H1 (cell line): ENCODE results near the gene RPL21. TPM values are rescaled to one million over a fixed set of nuclear protein-coding genes. Genes with fewer than 3 reads are reported as not detected.
"Not testable (repeated sequence)": the region's sequence is repeated elsewhere in the genome, so short reads cannot be mapped to it uniquely, and the experiment has no call there.

Experiments used
- CTCF ChIA-PET: fragments of 300-600 bp; sonication (Branson Sonifier 250); formaldehyde crosslinking; loops from one replicate; lab custom pipeline; 2021; ENCODE audit not compliant: partially characterized antibody; lab: Charles Lee
- POLR2A ChIA-PET: fragments of 300-600 bp; sonication (Branson Sonifier 250); formaldehyde crosslinking; loops from one replicate; lab custom pipeline; 2021; ENCODE audit warnings: inconsistent platforms; ENCODE audit not compliant: partially characterized antibody; lab: Charles Lee
- DNase-seq, 2 experiments: peaks; one replicate each; pipeline versions ENCODE4 v3.0.0 to v3.0.0-alpha.2; 2010 to 2022; ENCODE audit warnings: low spot score in 2 of 2, low read depth in 1 of 2, mixed read lengths in 1 of 2
- FAIRE-seq: peaks from 2 replicates; lab custom pipeline; 2011; peaks lifted over from hg19 to GRCh38; lab: Jason Lieb, UNC
- H2AFZ ChIP-seq: 2 replicates; pipeline ENCODE4 v1.8.1; 2012; ENCODE audit warnings: low read length, inconsistent platforms
- H2AK5ac ChIP-seq: 2 replicates; pipeline ENCODE4 v1.6.1; 2013; ENCODE audit warnings: low read depth, low read length
- H2BK120ac ChIP-seq: replicated peaks from 2 replicates; pipeline ENCODE3; 2013; ENCODE audit warnings: low read depth, low read length, inconsistent platforms
- H2BK12ac ChIP-seq: 2 replicates; pipeline ENCODE4 v1.6.1; 2013; ENCODE audit warnings: low read depth, low read length
- H2BK15ac ChIP-seq: 2 replicates; pipeline ENCODE4 v1.6.1; 2013; ENCODE audit warnings: low read length
- H2BK20ac ChIP-seq: 2 replicates; pipeline ENCODE4 v1.6.1; 2013; ENCODE audit warnings: low read length
- H2BK5ac ChIP-seq: 2 replicates; pipeline ENCODE4 v1.6.1; 2013; ENCODE audit warnings: low read depth, low read length
- H3K14ac ChIP-seq: 2 replicates; pipeline ENCODE4 v1.6.1; 2013; ENCODE audit warnings: inconsistent platforms; ENCODE audit not compliant: insufficient read length
- H3K18ac ChIP-seq: 2 replicates; pipeline ENCODE4 v1.6.1; 2013; ENCODE audit warnings: low read length; ENCODE audit errors: extremely low read depth
- H3K23ac ChIP-seq: 2 replicates; pipeline ENCODE4 v1.6.1; 2013; ENCODE audit warnings: inconsistent platforms; ENCODE audit not compliant: insufficient read length
- H3K23me2 ChIP-seq: 2 replicates; pipeline ENCODE4 v1.6.1; 2013; ENCODE audit warnings: low read depth, low read length
- H3K27ac ChIP-seq: 2 replicates; pipeline ENCODE4 v1.6.1; 2011; ENCODE audit warnings: low read depth, low read length, inconsistent platforms
- H3K27me3 ChIP-seq, 4 experiments: replicated peaks in 1 of 4; 1 replicate in 1 of 4; 2 replicates in 3 of 4; pipeline versions ENCODE4 v1.6.1 to v1.8.1; 2011 to 2013; ENCODE audit warnings: low read length in 3 of 4, mild to moderate bottlenecking in 3 of 4, inconsistent platforms in 2 of 4, mixed read lengths in 2 of 4, moderate library complexity in 1 of 4; ENCODE audit not compliant: control insufficient read depth in 3 of 4, insufficient read depth in 3 of 4; ENCODE audit errors: extremely low read depth in 1 of 4
- H3K36me3 ChIP-seq, 4 experiments: 2 replicates each; pipeline versions ENCODE4 v1.6.1 to v1.8.1; 2011 to 2013; ENCODE audit warnings: mild to moderate bottlenecking in 4 of 4, low read length in 3 of 4, moderate library complexity in 2 of 4, control low read depth in 1 of 4, inconsistent platforms in 1 of 4; ENCODE audit not compliant: insufficient read depth in 4 of 4, control insufficient read depth in 2 of 4
- H3K4ac ChIP-seq: replicated peaks from 2 replicates; pipeline ENCODE3; 2013; ENCODE audit warnings: low read length, low read depth, mixed read lengths, inconsistent platforms; ENCODE audit not compliant: insufficient read length
- H3K4me1 ChIP-seq, 4 experiments: replicated peaks in 1 of 4; 1 replicate in 1 of 4; 2 replicates in 3 of 4; pipeline versions ENCODE4 v1.6.1 to v1.8.1; 2011 to 2013; ENCODE audit warnings: low read length in 3 of 4, inconsistent platforms in 2 of 4, mixed read lengths in 1 of 4; ENCODE audit not compliant: insufficient read depth in 4 of 4, control insufficient read depth in 3 of 4
- H3K4me2 ChIP-seq, 2 experiments: 2 replicates each; pipeline versions ENCODE4 v1.6.1 to v1.8.1; 2011 to 2013; ENCODE audit warnings: low read depth in 2 of 2, low read length in 2 of 2, control low read depth in 1 of 2, inconsistent platforms in 1 of 2, mild to moderate bottlenecking in 1 of 2; ENCODE audit not compliant: insufficient read depth in 1 of 2
- H3K4me3 ChIP-seq, 4 experiments: fragments of 200-600, 300-600 bp in 1 of 4; sonication (generic), shearing (Covaris generic), sonication (Bioruptor Twin) in 1 of 4; 2 replicates each; pipeline versions ENCODE4 v1.5.1 to v1.8.1; 2011 to 2016; ENCODE audit warnings: low read length in 4 of 4, low read depth in 3 of 4, control low read depth in 2 of 4, inconsistent platforms in 2 of 4, mild to moderate bottlenecking in 2 of 4, mixed read lengths in 1 of 4, moderate library complexity in 1 of 4; ENCODE audit not compliant: insufficient read depth in 2 of 4; ENCODE audit errors: extremely low read depth in 1 of 4
- H3K56ac ChIP-seq: replicated peaks from 2 replicates; pipeline ENCODE3; 2013; ENCODE audit warnings: low read depth, mild to moderate bottlenecking, mixed read lengths, low read length, inconsistent platforms; ENCODE audit not compliant: insufficient read length
- H3K79me1 ChIP-seq: 2 replicates; pipeline ENCODE4 v1.6.1; 2013; ENCODE audit warnings: low read depth, low read length, control low read depth
- H3K79me2 ChIP-seq, 2 experiments: 2 replicates each; pipeline versions ENCODE4 v1.6.1 to v1.8.1; 2012 to 2013; ENCODE audit warnings: low read length in 2 of 2, mild to moderate bottlenecking in 2 of 2, inconsistent platforms in 1 of 2; ENCODE audit not compliant: insufficient read depth in 2 of 2, control insufficient read depth in 1 of 2
- H3K9ac ChIP-seq, 4 experiments: replicated peaks in 1 of 4; 1 replicate in 1 of 4; 2 replicates in 3 of 4; pipeline versions ENCODE4 v1.6.1 to v1.8.1; 2011 to 2013; ENCODE audit warnings: low read depth in 3 of 4, low read length in 3 of 4, control low read depth in 2 of 4, mild to moderate bottlenecking in 2 of 4, moderate library complexity in 2 of 4, inconsistent platforms in 1 of 4; ENCODE audit errors: extremely low read depth in 1 of 4
- H3K9me3 ChIP-seq, 2 experiments: 2 replicates each; pipeline versions ENCODE4 v1.6.1 to v1.8.1; 2012 to 2013; ENCODE audit warnings: mild to moderate bottlenecking in 2 of 2, moderate library complexity in 2 of 2, control low read depth in 1 of 2, inconsistent platforms in 1 of 2, low read depth in 1 of 2, low read length in 1 of 2, mixed read lengths in 1 of 2; ENCODE audit not compliant: insufficient read depth in 2 of 2
- H4K20me1 ChIP-seq, 2 experiments: replicated peaks in 1 of 2; 2 replicates each; pipeline versions ENCODE3 to v1.8.1; 2011 to 2013; ENCODE audit warnings: inconsistent platforms in 2 of 2, low read length in 2 of 2, mild to moderate bottlenecking in 1 of 2; ENCODE audit not compliant: insufficient read depth in 2 of 2, control insufficient read depth in 1 of 2
- H4K5ac ChIP-seq: 2 replicates; pipeline ENCODE4 v1.6.1; 2013; ENCODE audit warnings: low read length, low read depth, mixed read lengths, inconsistent platforms; ENCODE audit not compliant: insufficient read length
- H4K8ac ChIP-seq: 2 replicates; pipeline ENCODE4 v1.8.0; 2013; ENCODE audit warnings: mild to moderate bottlenecking, moderate library complexity, low read length, inconsistent platforms; ENCODE audit not compliant: insufficient read depth; ENCODE audit errors: extremely low read depth
- H4K91ac ChIP-seq: replicated peaks from 2 replicates; pipeline ENCODE3; 2013; ENCODE audit warnings: low read length, mixed read lengths, inconsistent platforms; ENCODE audit not compliant: insufficient read length
- WGBS, 2 experiments: shearing (Covaris generic) in 1 of 2; methylation state at CpG; one replicate each; pipeline versions ENCODE4 v1.1.6 to v1.1.7; 2013 to 2015; ENCODE audit warnings: low lambda C conversion rate in 2 of 2, mixed read lengths in 2 of 2, inconsistent platforms in 1 of 2, low coverage in 1 of 2, missing lambda C conversion rate in 1 of 2; ENCODE audit not compliant: insufficient replicate concordance in 2 of 2, insufficient coverage in 1 of 2, insufficient read length in 1 of 2; ENCODE audit errors: extremely low coverage in 1 of 2, missing lambda C conversion rate in 1 of 2; 5-methylcytosine and 5-hydroxymethylcytosine counted together
- polyA plus RNA-seq, 7 experiments: library from polyadenylated mRNA; depleted of rRNA in 3 of 7; stranded (reverse) in 5 of 7; unstranded in 2 of 7; fragments of >200 nt in 5 of 7; fragments of 200-250 nt in 2 of 7; gene quantifications; 1 replicate in 5 of 7; 2 replicates in 1 of 7; 4 replicates in 1 of 7; pipeline versions ENCODE4 v1.2.1 to v1.2.3, GENCODE V29; 2011 to 2013; ENCODE audit warnings: missing spikeins in 2 of 7, mixed read lengths in 2 of 7
- total RNA-seq: library from RNA; stranded (reverse); fragmentation: NEBNext Ultra II Directional; extraction: Animal tissue kit (Norgen Biotek cat#: 25700); gene quantifications from 2 replicates; pipeline ENCODE4 v1.2.1, GENCODE V29; 2021

Gene RPL21
- total and polyA plus RNA-seq, 2 of the 8 experiments (the other 6 are each of a cell fraction or from before 2014, with no cell fraction given): 624 to 1,283 TPM

DNA sequence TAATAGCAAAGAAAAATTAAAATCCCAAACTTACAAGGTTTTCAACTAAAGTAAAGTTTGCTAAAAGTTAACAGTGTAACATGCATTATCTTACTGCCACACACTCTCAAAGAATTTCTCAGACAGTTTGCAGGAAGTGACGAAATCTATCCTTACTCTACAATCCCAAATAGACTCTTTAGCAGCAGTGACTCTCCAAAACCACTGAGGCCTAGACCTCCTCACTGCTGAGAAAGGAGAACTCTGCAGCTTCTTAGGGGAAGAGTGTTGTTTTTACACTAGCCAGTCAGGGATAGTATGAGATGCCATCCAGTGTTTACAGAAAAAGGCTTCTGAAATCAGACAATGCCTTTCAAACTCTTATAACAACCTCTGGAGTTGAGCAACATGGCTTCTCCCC lies 32.5 kb upstream of the RPL21 start:
- H3K14ac ChIP-seq, H3K27me3 ChIP-seq, H3K9ac ChIP-seq, H3K4me2 ChIP-seq, FAIRE-seq, H3K56ac ChIP-seq, H3K23me2 ChIP-seq, H3K4me1 ChIP-seq, H2BK12ac ChIP-seq, H3K4ac ChIP-seq, H2BK120ac ChIP-seq, H3K27ac ChIP-seq, H2BK15ac ChIP-seq, H3K79me1 ChIP-seq, DNase-seq, H3K4me3 ChIP-seq, H4K8ac ChIP-seq, H4K5ac ChIP-seq, H3K18ac ChIP-seq, H2AFZ ChIP-seq, H4K91ac ChIP-seq, H3K79me2 ChIP-seq, H2BK20ac ChIP-seq, H2AK5ac ChIP-seq, H4K20me1 ChIP-seq, CTCF ChIA-PET, H3K9me3 ChIP-seq, H3K36me3 ChIP-seq, H3K23ac ChIP-seq, H2BK5ac ChIP-seq: not testable (repeated sequence)
- 89% methylated on average over 1 of the region's 1 CpG; no CpG with 5 or more reads in 1 of the 2 experiments for WGBS, 2 experiments
- POLR2A ChIA-PET: interaction anchor here (0.8 to 1.9 kb wide), 2 partner anchors 32 to 38 kb away, joined by 5 to 6 read pairs; no protein-coding TSS in a partner anchor
